ENCODE measurements around the gene IP6K1. TPM values are rescaled to one million over a fixed set of nuclear protein-coding genes. Genes with fewer than 3 reads are reported as not detected.
A peak's percentile ranks its signal among the peaks of the same experiment; 100 is the strongest.

Gene IP6K1
- total and polyA plus RNA-seq, 10 of the 15 experiments (the other 5 are each of a cell fraction or from before 2014, with no cell fraction given): 1.3 to 30.6 (median 18.2) TPM

- intact Hi-C loops (cut with micrococcal nuclease; ENCODE audit: unreplicated experiment): no loop called here
- Histone ChIP-seq H3K9me3 (replicated peaks; ENCODE audit: control insufficient read depth, insufficient read depth, low read length) (no peaks in the 10 kb centered on the region; the same call in 2 of the 3 replicates), H3K4me2 (ENCODE audit: control insufficient read depth, insufficient read depth) (no peak overlapping the region), H3K27ac (ENCODE audit: control insufficient read depth, insufficient read depth) (no peak overlapping the region), H2AFZ (ENCODE audit: control insufficient read depth, low read depth, low read length) (no peak overlapping the region), H3K4me3 (no peak overlapping the region), H3K4me1 (ENCODE audit: control insufficient read depth, insufficient read depth, low read length) (peaks cover 6% of the 10 kb centered on the region), H3K9ac (ENCODE audit: control insufficient read depth, insufficient read depth, low read length) (no peak overlapping the region), H3K36me3 (ENCODE audit: control insufficient read depth in 2 of 2, insufficient read depth in 2 of 2, low read length in 1 of 2) (no peaks in the 10 kb centered on the region; a peak in 2 of 4 replicates), H3K27me3 (replicated peaks in 1 of 2; ENCODE audit: control insufficient read depth in 2 of 2, insufficient read depth in 2 of 2, low read length in 1 of 2) (no peaks in the 10 kb centered on the region), H4K20me1 (ENCODE audit: control insufficient read depth, insufficient read depth) (no peaks in the 10 kb centered on the region), H3K79me2 (ENCODE audit: control insufficient read depth, insufficient read depth, low read length) (no peaks in the 10 kb centered on the region)
- FAIRE-seq (no peak), DNase-seq (ENCODE audit: low read depth, low spot score) (no peak), ATAC-seq (no peak)
- in situ Hi-C loops (cut with MboI): no loop called here
- BruUV-seq (replicated peaks): no TSS peak
- TF ChIP-seq POLR2A (IDR thresholded peaks at IDR 0.05; ENCODE audit: low read depth, low read length) (peak; percentile 7; the same call in 1 of the 2 replicates), RBBP5 (conservative IDR thresholded peaks at IDR 0.05) (no peak)
- POLR2A ChIA-PET: no interaction called here
- CTCF ChIA-PET: no interaction called here
- RAD21 ChIA-PET (ENCODE audit: unreplicated experiment): no interaction called here
- WGBS (ENCODE audit: insufficient coverage, insufficient replicate concordance, low lambda C conversion rate, missing lambda C conversion rate): 76% methylated on average over 13 of the region's 13 CpGs
- SMC1A ChIA-PET (ENCODE audit: uncharacterized antibody, unreplicated experiment): no interaction called here
These were observed 71.4 kb downstream of the IP6K1 start for GRCh38 chr3:49714728-49715550.

DNA sequence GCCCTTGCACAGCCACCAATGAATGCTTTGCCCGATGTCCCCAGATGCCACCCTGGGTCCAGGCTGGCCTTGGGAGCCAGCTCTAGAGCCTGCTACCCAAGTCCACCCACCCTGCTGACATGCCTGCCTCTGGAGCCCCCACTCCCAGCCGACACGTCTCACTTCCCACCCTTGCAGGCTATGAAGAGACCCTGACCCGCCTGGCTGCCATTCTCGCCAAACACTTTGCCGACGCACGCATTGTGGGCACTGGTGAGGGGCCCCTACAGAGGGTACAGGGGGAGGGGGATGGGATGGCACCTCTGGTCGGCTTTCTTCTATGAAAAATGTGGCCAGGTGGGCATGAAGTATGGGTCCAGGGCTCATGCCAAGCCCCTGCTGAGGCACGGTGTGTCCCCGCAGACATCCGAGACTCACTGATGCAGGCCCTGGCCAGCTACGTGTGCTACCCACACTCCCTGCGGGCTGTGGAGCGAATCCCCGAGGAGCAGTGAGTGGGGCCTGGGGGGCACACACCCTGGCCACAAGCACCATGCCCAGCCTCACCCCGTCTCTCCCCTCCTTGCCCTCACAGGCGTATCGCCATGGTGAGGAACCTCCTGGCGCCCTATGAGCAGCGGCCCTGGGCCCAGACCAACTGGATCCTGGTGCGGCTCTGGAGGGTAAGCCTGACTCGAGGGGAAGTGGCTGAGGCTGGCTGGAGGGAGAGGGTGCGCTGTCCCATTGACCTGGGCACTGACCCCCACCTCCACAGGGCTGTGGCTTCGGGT is 72.8 kb downstream of the IP6K1 start:
- H3K4me2 ChIP-seq (ENCODE audit: control insufficient read depth, insufficient read depth): no peak overlapping the region
- no peak overlapping the region for H3K9ac ChIP-seq (ENCODE audit: control insufficient read depth, insufficient read depth, low read length)
- ChIA-PET CTCF (interaction anchor here (1.8 kb wide), 1 partner anchor 10 kb away, joined by 5 read pairs; no protein-coding TSS in a partner anchor), POLR2A (interaction anchor here (1.2 kb wide), 1 partner anchor 11 kb away, joined by 3 read pairs; no protein-coding TSS in a partner anchor), SMC1A (ENCODE audit: uncharacterized antibody, unreplicated experiment) (no interaction called here), RAD21 (ENCODE audit: unreplicated experiment) (no interaction called here)
- intact Hi-C loops (cut with micrococcal nuclease; ENCODE audit: unreplicated experiment): no loop called here
- TF ChIP-seq NFYB (IDR thresholded peaks at IDR 0.05; ENCODE audit: insufficient read depth, low read depth, low read length) (no peak), ELK1 (IDR thresholded peaks at IDR 0.05; ENCODE audit: low read depth, low read length) (no peak), CBX5 (IDR thresholded peaks at IDR 0.05; ENCODE audit: low read depth) (no peak), SUPT20H (IDR thresholded peaks at IDR 0.05; ENCODE audit: borderline replicate concordance, control insufficient read depth, low read depth, low read length) (no peak), FOXM1 (IDR thresholded peaks at IDR 0.05; ENCODE audit: low read depth, low read length) (no peak), RAD51 (IDR thresholded peaks at IDR 0.05) (no peak), ATF7 (IDR thresholded peaks at IDR 0.05; ENCODE audit: low read depth) (no peak), ZNF622 (IDR thresholded peaks at IDR 0.05) (no peak), SMC3 (IDR thresholded peaks at IDR 0.05; ENCODE audit: borderline replicate concordance, low read length) (no peak), BCL11A (IDR thresholded peaks at IDR 0.05; ENCODE audit: low read depth, low read length) (no peak), EED (IDR thresholded peaks at IDR 0.05; ENCODE audit: low read depth) (no peak), MTA3 (IDR thresholded peaks at IDR 0.05; ENCODE audit: borderline replicate concordance, low read length) (no peak), POU2F2 (IDR thresholded peaks at IDR 0.05; ENCODE audit: borderline replicate concordance, low read depth, low read length) (no peak)
- no TSS peak for BruUV-seq (replicated peaks)
- FAIRE-seq (no peak), DNase-seq (ENCODE audit: low read depth, low spot score) (no peak), ATAC-seq (no peak)
- H4K20me1 ChIP-seq (ENCODE audit: control insufficient read depth, insufficient read depth): no peaks in the 10 kb centered on the region
- H3K79me2 ChIP-seq (ENCODE audit: control insufficient read depth, insufficient read depth, low read length): no peaks in the 10 kb centered on the region
- H3K9me3 ChIP-seq (replicated peaks; ENCODE audit: control insufficient read depth, insufficient read depth, low read length): no peaks in the 10 kb centered on the region; the same call in 2 of the 3 replicates
- H3K27me3 ChIP-seq (replicated peaks in 1 of 2; ENCODE audit: control insufficient read depth in 2 of 2, insufficient read depth in 2 of 2, low read length in 1 of 2): no peaks in the 10 kb centered on the region
- H2AFZ ChIP-seq (ENCODE audit: control insufficient read depth, low read depth, low read length): no peak overlapping the region
- no peak overlapping the region for H3K27ac ChIP-seq (ENCODE audit: control insufficient read depth, insufficient read depth)
- H3K4me1 ChIP-seq (ENCODE audit: control insufficient read depth, insufficient read depth, low read length): no peaks in the 10 kb centered on the region
- 85% methylated on average over 24 of the region's 25 CpGs for WGBS (ENCODE audit: insufficient coverage, insufficient replicate concordance, low lambda C conversion rate, missing lambda C conversion rate)
- H3K36me3 ChIP-seq (ENCODE audit: control insufficient read depth in 2 of 2, insufficient read depth in 2 of 2, low read length in 1 of 2): no peaks in the 10 kb centered on the region; a peak in 1 of 4 replicates
- in situ Hi-C loops (cut with MboI): no loop called here
- H3K4me3 ChIP-seq: no peak overlapping the region
